Stimulated activated CD8-positive, alpha-beta memory T cell treated with anti-CD3 and anti-CD28 coated beads, Interleukin-15, amount 100 ng/mL, for 1 hour (primary cell): ENCODE results near the gene MSRB1.
"Not testable (repeated sequence)": the region's sequence is repeated elsewhere in the genome, so short reads cannot be mapped to it uniquely, and the experiment has no call there.

Experiments
- DNase-seq: peaks from one replicate; pipeline ENCODE4 v3.0.0-alpha.2; 2020; ENCODE audit warnings: low read depth

Gene MSRB1

GRCh38 chr16:1915732-1916639 lies 27.0 kb downstream of the MSRB1 start:
- no peak for DNase-seq

- DNase-seq, result no peak
These were observed 28.0 kb downstream of the MSRB1 start for GRCh38 chr16:1914988-1915387.

- DNase-seq, result no peak
These were observed 28.9 kb downstream of the MSRB1 start for GRCh38 chr16:1914084-1914608.

GRCh38 chr16:1913327-1914083 lies 29.5 kb downstream of the MSRB1 start:
- no peak for DNase-seq

- no peak for DNase-seq
These were observed 30.8 kb downstream of the MSRB1 start for GRCh38 chr16:1912215-1912543.

- DNase-seq, result no peak
These were observed 31.4 kb downstream of the MSRB1 start for GRCh38 chr16:1911467-1912214.

- DNase-seq, result no peak
These were observed 33.3 kb downstream of the MSRB1 start for GRCh38 chr16:1909561-1910231.

GRCh38 chr16:1908983-1909382 lies 34.0 kb downstream of the MSRB1 start:
- DNase-seq, result no peak

- no peak for DNase-seq
These were observed 34.8 kb downstream of the MSRB1 start for GRCh38 chr16:1908184-1908583.

GRCh38 chr16:1907226-1907860 lies 35.7 kb downstream of the MSRB1 start:
- no peak for DNase-seq

GRCh38 chr16:1906846-1907165 lies 36.2 kb downstream of the MSRB1 start:
- no peak for DNase-seq

- no peak for DNase-seq
These were observed 36.7 kb downstream of the MSRB1 start for GRCh38 chr16:1906055-1906845.

- no peak for DNase-seq
These were observed 38.9 kb downstream of the MSRB1 start for GRCh38 chr16:1903845-1904840.

- no peak for DNase-seq
These were observed 39.8 kb downstream of the MSRB1 start for GRCh38 chr16:1903220-1903574.

GRCh38 chr16:1902547-1903219 lies 40.3 kb downstream of the MSRB1 start:
- DNase-seq, result no peak

- no peak for DNase-seq
These were observed 42.6 kb downstream of the MSRB1 start for GRCh38 chr16:1900452-1900774.

GRCh38 chr16:1899641-1900451 lies 43.2 kb downstream of the MSRB1 start:
- no peak for DNase-seq

- DNase-seq, result not testable (repeated sequence)
These were observed 45.3 kb downstream of the MSRB1 start for GRCh38 chr16:1897692-1898091.
